Measurements from ENCODE around the gene RBM39. TPM values are rescaled to one million over a fixed set of nuclear protein-coding genes. Genes with fewer than 3 reads are reported as not detected.
"Not testable (repeated sequence)": the region's sequence is repeated elsewhere in the genome, so short reads cannot be mapped to it uniquely, and the experiment has no call there.

Gene RBM39
- total RNA-seq, 1 experiment from 2014 or later, result 347 TPM

- not testable (repeated sequence) for H3K4me2 ChIP-seq (ENCODE audit: insufficient read depth, insufficient read length, low read length); H3K79me1 ChIP-seq (ENCODE audit: insufficient read depth, low read depth, low read length, poor library complexity, severe bottlenecking); H3K23me2 ChIP-seq (ENCODE audit: insufficient read length, low read depth, low read length, poor library complexity, severe bottlenecking); H4K20me1 ChIP-seq (ENCODE audit: control insufficient read depth, insufficient read depth, insufficient read length); H2AFZ ChIP-seq (ENCODE audit: low read length); H3K9me3 ChIP-seq (ENCODE audit: control insufficient read depth, low read depth, low read length); H3K56ac ChIP-seq (ENCODE audit: insufficient read length, low read depth, low read length); H2AK5ac ChIP-seq (ENCODE audit: insufficient read length, low read length); H3K4me1 ChIP-seq (ENCODE audit: insufficient read depth, low read length); H2BK12ac ChIP-seq (ENCODE audit: insufficient read length, low read depth, low read length); H3K79me2 ChIP-seq (ENCODE audit: insufficient read depth, low read length); H3K4me3 Mint-ChIP-seq; H2BK15ac ChIP-seq (ENCODE audit: low read depth, low read length); H3K14ac ChIP-seq (ENCODE audit: insufficient read depth, low read length); H3K27me3 Mint-ChIP-seq (ENCODE audit: low read depth); H3K27me3 ChIP-seq (ENCODE audit: insufficient read depth, low read length); DNase-seq; H3K9ac ChIP-seq (ENCODE audit: extremely low read depth, insufficient read length, low read length); H3K18ac ChIP-seq (ENCODE audit: insufficient read length, low read depth, low read length); H3K4ac ChIP-seq (ENCODE audit: low read depth, low read length); H4K8ac ChIP-seq (replicated peaks; ENCODE audit: insufficient read length, low read depth, low read length); H4K5ac ChIP-seq (ENCODE audit: insufficient read length, low read depth, low read length); H3K27ac ChIP-seq (ENCODE audit: insufficient read length, low read depth, low read length); H4K91ac ChIP-seq (ENCODE audit: insufficient read length, low read depth, low read length); H2BK5ac ChIP-seq (ENCODE audit: insufficient read length, low read length); H3K23ac ChIP-seq (ENCODE audit: insufficient read length, low read depth, low read length); H3T11ph ChIP-seq (ENCODE audit: low read length); H3K4me1 Mint-ChIP-seq; H3K27ac Mint-ChIP-seq; H2BK20ac ChIP-seq (ENCODE audit: low read depth, low read length, poor library complexity, severe bottlenecking); H3K9me3 Mint-ChIP-seq; H2BK120ac ChIP-seq (ENCODE audit: low read depth, low read length, poor library complexity, severe bottlenecking)
- peaks cover 3 to 31% (median 29%) of the 10 kb centered on the region in 3 experiments; a peak in 6 of 7 replicates for H3K36me3 Mint-ChIP-seq (ENCODE audit: insufficient read depth in 1 of 3, low read depth in 3 of 3)
- WGBS (ENCODE audit: extremely low coverage, insufficient read length, low lambda C conversion rate), result no CpG with 5 or more reads among the region's 12 CpGs
Observed at GRCh38 chr20:35783811-35784210, 41.8 kb upstream of the RBM39 start.

Measured in H9 (cell line).